C4-2B (cell line): ENCODE measurements around the gene TPD52L3.

ENCODE experiments used
- H3K27ac ChIP-seq: fragments of 450-650 bp; 2 replicates; pipeline ENCODE4 v1.5.1; 2017
- ZFX ChIP-seq: fragments of 450-650 bp; IDR thresholded peaks from 2 replicates; pipeline ENCODE4 v1.6.1; 2017
- TF ChIP-seq, protein P1 (sequence below): fragments of 450-650 bp; conservative IDR thresholded peaks from 2 replicates; pipeline ENCODE4 v1.5.1; 2017; ENCODE audit warnings: mild to moderate bottlenecking

TPD52L3 gene

DNA sequence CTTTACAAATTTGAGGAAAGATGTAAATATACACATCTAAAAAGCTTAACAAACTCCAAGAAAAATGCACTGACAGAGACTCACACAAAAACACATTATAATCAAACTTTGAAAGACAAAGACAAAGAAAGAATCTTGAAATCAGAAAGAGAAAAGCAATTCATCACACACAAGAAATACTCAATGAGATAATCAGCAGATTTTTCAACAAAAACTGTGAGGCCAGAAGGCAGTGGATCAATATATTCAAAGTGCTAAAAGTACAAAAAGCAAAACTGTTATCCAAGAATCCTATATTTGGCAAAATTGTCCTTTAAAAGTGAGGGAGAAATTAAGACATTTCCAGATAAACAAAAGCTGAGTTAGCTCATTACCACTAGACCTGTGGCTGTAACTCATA, 6.1 kb downstream of the TPD52L3 start:
- no peak for TF ChIP-seq ZFX
- TF ChIP-seq, protein P1, sequence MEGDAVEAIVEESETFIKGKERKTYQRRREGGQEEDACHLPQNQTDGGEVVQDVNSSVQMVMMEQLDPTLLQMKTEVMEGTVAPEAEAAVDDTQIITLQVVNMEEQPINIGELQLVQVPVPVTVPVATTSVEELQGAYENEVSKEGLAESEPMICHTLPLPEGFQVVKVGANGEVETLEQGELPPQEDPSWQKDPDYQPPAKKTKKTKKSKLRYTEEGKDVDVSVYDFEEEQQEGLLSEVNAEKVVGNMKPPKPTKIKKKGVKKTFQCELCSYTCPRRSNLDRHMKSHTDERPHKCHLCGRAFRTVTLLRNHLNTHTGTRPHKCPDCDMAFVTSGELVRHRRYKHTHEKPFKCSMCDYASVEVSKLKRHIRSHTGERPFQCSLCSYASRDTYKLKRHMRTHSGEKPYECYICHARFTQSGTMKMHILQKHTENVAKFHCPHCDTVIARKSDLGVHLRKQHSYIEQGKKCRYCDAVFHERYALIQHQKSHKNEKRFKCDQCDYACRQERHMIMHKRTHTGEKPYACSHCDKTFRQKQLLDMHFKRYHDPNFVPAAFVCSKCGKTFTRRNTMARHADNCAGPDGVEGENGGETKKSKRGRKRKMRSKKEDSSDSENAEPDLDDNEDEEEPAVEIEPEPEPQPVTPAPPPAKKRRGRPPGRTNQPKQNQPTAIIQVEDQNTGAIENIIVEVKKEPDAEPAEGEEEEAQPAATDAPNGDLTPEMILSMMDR = no peak
- H3K27ac ChIP-seq = no peak overlapping the region

DNA sequence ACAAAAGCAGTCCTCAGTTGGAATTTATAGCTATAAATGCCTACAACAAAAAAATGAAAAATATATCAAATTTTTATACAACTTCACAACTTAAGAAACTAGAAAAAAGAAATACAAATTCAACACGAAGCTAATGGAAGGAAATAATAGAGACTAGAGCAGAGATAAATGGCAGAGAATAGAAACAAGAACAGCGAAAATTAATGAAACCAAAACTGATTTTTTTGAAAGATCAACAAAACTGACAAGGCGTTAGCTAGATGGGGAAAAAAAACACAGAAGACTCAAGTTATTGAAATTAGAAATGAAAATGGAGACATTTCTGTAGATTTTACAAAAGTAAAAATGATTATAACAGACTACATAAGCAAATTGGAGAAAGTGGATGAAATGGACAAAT, 20.6 kb downstream of the TPD52L3 start:
- no peak for TF ChIP-seq ZFX
- TF ChIP-seq, protein P1 = no peak
- no peak overlapping the region for H3K27ac ChIP-seq

DNA sequence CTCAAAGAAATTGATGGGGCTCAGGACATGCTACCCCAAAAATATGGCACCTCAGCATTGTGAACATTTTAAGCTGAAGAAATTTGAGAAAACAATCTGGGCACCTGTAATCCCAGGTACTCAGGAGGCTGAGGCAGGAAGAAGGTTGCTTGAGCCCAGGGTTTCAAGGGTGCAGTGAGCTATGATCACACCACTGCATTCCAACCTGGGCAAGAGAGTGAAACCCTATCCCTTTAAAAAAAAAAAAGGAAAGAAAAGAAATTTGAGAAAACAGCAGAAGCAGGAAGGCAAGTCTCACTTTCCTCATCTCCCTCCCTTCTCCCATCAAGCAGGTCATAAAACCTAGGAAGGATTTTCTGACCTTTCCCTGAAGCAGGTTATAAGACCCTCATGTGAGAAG, 23.6 kb downstream of the TPD52L3 start:
- TF ChIP-seq ZFX = no peak
- TF ChIP-seq, protein P1 = no peak
- no peak overlapping the region for H3K27ac ChIP-seq

DNA sequence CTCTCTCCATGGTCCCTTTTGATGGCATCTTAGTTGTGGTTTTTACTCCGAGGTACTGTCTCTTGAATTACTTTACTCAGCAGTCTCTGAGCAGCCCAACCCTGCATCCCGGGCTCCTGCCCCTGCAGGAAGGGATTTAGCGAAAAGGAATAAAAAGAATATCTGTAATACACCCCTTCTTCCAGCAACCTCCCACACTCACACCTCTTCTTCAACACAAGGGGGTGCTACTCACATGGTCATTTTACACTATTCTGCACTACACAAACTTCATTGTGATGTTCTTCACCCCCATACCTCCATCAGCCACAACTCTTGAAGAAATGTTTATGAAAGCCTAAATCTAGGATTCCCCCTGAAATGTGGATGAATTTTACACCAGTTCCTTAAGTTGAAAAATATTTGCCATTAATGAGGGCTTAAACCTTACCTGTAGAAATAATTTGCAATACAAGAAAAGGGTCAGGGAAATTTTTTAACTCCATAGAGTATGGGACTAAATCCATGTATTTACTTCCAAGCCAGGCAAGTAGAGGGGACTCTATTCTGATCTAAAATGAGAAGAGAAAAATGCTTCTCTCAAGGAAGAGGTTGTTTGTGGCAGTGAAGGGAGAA, 26.0 kb downstream of the TPD52L3 start:
- no peak overlapping the region for H3K27ac ChIP-seq
- TF ChIP-seq, protein P1 = peak; percentile 86
- TF ChIP-seq ZFX = no peak

DNA sequence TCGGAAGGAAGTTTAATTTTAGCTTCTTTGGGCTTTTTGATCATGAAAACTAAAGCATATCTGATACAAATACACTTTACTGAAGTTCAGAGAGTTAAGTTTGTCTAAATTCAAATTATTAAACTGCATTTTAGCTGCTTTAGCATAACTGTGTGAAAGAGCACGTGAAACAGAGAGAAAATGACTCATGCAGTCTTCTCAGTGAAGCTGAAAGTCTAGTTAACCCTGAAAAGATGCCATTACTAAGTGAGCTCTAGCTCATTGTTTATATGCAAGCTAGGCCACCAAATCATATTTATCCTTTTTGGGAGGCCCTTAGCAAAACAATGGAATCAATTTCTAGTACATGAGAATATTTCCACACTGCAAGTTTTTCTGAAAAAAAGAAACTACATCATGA, 27.6 kb downstream of the TPD52L3 start:
- TF ChIP-seq, protein P1 = no peak
- TF ChIP-seq ZFX = no peak
- H3K27ac ChIP-seq = no peak overlapping the region

DNA sequence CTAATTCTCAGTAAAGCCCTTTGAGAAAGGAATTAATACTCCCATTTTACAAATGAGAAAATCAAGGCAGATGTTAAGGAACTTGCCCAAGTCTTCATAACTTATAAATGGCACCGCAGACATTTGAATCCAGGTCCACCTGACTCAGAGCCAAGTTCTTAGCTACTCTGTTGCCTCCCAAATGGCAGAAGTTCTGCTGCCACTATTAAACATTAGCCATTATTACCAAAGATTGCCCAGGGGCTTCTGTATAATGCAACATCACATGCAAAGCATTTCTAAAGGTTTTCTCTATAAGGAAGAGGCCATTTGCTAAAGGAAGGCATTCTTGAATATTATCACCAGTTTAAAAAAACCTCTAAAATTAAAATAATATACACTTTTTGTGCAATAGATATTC, 28.3 kb downstream of the TPD52L3 start:
- no peak overlapping the region for H3K27ac ChIP-seq
- TF ChIP-seq, protein P1 = no peak
- TF ChIP-seq ZFX = no peak

DNA sequence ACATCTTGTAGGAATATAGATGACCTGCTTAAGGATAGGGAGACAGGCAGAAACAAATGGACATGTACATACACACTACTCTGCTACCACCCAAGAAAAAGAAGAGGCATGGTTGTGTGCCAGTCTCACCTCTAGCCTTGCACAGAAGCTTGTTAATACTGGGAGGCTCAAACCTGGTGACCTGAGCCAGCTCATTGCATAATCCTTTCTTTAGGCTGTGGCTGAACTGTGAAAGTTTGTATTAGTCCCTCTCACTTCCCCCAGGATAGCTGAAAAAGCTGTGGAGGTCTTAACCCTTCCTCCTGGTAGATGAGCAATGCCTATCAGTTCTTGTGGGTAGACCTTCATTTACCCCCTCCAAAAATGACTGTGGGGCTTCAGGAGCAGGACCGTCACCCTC, 28.7 kb downstream of the TPD52L3 start:
- H3K27ac ChIP-seq = no peak overlapping the region
- TF ChIP-seq, protein P1 = no peak
- TF ChIP-seq ZFX = no peak
